ELR (cell line): ENCODE results near the gene DAB2IP.
"Not testable (repeated sequence)": the region's sequence is repeated elsewhere in the genome, so short reads cannot be mapped to it uniquely, and the experiment has no call there.

Experiments
- DNase-seq: peaks from one replicate; pipeline ENCODE4 v3.0.0-alpha.2; 2015; ENCODE audit warnings: low read depth

The DAB2IP gene

DNA sequence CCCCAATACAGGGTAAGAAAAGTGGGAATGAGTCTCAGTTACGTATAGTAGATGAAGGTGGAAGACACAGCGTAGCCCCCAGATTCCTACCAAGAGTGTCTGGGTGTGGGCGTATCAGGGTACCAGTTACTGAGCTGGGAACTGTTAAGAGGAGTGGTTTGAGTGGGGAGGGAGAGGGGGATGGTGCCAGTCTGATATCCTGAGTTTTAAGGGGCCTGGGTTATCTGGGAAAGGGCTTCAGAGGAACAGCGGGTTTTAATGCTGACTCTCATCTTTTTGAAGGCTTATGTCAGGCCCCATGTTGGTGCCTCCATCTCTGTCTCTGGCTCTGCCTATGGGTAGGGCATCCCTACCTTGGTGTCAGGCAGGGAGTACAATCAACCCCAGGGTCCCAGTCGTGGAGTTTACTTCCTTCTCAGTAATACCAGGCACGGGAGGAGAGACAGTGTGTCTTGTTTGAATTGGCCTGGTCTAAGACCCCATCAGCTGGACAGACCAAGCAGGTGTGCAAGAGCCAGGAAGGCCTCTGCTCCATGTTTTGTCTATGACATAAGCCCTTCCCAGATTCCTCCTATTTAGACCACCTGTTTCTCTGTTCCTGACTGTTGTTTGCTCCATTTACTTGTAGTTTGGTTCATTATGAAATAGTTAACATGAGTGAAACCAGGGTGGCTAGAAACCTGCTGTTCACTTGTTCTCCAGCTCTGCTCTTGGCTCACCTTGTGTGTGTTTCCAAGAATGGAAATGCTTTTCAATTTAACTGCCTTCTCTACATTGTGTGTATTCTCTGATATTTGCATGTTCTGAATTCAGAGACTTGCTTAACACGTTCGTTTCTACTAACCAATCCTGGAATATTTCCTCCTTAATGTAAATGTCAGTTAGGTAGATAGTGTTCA lies 125.6 kb downstream of the DAB2IP start:
- no peak for DNase-seq

DNA sequence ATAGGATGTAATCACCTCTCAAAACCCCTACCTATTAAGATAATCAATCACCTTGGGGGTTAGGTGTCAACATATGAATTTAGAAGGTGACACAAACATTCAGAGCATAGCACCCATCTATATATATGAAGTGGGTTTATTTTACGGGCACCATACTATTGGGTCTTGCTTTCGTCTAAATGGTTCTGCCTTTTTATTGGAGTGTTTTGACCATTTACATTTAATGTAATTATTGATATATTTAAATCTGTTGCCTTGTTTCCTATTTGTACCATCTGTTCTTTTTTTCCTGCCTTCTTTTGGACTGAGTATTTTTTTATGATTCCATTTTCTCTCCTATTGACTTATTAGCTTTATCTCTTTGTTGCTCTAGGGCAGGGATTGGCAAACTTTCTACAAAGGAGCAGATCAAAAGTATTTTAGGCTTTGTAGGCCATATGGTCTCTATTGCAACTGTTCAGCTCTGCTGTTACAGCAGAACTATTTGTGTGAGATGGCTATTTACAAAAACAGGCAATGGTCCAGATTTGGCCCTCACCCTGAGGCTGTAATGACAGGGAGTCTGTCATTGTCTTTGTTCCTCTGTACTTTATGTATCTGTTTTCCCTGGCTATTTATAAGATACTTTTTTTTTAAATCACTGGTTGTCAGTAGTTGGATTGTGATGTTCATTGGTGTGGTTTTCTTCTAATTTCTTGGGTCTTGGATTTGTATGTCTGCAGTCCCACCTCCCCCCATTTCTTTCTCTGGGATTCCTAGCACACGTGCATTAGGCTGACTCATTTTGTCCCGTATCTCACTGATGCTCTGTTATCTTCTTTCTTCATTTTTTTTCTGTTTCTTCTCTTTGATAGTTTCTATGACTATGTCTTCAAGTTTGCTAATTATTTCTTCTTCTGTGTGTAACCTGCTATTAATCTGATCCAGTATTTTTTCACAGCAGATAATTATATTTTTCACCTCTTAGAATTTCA lies 127.1 kb downstream of the DAB2IP start:
- no peak for DNase-seq

DNA sequence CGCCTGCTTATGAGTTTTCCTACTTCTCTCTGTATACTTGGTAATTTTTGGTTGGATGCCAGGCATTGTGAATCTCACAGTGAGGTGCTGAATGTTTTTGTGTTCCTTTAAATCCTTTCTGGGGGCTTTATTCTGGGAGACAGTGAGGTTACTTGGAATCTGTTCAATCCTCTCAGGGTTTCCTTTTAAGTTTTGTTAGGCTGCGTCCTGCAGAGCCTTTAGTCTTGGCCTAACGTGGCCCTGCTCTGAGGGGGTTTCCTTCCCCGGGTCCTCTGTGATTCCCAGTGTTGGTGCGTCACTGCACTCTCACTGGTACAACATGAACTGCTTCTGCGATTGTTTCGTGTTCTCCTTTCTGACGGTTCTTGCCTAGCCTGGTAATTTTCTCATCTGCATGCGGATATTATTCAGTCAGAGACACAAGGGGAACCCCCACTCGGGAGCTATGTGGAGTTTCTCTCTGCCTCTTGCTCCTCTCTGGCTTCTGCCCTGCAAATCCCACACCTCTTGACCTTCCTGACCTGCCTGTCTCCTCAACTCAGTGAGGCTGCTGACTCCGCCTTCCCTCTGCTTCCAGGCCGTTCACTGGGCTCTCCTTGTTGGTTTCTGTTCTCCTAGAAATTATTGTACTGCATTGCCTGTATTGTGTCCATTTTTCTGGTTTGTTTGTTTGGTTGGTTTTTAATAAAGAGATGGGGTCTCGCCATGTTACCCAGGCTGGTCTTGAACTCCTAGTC lies 128.1 kb downstream of the DAB2IP start:
- no peak for DNase-seq

GRCh38 chr9:121780177-121781040 lies 129.0 kb downstream of the DAB2IP start:
- DNase-seq, result no peak

DNA sequence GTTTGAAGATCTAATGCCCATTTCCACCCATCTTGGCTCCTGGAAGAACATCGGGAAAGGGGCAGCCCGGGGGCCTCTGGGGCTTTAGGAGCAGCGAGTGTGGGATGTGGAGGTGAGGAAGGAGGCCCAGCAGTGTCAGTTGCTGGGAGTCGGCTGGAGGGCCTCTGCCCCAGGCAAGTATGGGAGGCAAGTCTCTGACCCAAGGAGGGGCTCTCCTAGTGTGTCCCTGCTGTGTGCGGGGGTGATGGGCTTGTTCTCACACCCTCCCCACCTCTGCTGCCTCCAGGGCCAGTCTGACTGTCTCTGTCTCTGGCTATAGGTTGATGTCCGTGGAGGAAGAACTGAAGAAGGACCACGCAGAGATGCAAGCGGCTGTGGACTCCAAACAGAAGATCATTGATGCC lies 129.7 kb downstream of the DAB2IP start:
- no peak for DNase-seq

GRCh38 chr9:121781701-121782464 lies 130.4 kb downstream of the DAB2IP start:
- DNase-seq, result no peak

DNA sequence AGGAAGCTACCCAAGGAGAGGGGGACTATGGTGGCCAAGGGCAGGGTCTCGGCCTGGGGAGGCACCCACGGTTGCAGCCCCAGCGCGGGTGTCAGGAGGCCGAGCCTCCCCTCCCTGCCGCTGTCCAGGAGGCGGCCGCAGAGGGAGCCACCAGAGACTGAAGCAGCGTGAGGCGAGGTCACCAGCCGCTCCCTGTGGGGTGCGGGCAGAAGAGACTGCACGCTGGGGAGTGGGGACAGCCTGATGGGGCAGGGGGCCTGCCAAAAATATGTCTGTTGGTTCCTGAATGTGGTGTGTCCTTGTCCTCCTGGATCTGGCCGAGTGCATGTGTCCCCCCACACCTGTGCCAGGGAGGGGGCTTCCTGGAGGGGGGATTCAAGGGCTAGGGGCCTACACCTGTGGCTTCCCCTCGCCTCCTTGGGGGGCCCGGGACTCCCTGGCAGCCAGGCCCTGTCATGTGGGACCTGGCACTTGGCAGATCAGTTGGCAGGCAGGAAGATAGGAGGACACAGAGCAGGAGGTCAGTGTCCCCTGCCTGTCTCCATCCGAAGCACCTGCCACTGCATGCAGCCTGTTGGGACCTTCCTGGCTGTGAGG lies 131.2 kb downstream of the DAB2IP start:
- no peak for DNase-seq

GRCh38 chr9:121783111-121783510 lies 131.7 kb downstream of the DAB2IP start:
- no peak for DNase-seq

GRCh38 chr9:121783521-121784507 lies 132.4 kb downstream of the DAB2IP start:
- DNase-seq, result no peak

GRCh38 chr9:121784731-121785411 lies 133.4 kb downstream of the DAB2IP start:
- DNase-seq, result no peak

DNA sequence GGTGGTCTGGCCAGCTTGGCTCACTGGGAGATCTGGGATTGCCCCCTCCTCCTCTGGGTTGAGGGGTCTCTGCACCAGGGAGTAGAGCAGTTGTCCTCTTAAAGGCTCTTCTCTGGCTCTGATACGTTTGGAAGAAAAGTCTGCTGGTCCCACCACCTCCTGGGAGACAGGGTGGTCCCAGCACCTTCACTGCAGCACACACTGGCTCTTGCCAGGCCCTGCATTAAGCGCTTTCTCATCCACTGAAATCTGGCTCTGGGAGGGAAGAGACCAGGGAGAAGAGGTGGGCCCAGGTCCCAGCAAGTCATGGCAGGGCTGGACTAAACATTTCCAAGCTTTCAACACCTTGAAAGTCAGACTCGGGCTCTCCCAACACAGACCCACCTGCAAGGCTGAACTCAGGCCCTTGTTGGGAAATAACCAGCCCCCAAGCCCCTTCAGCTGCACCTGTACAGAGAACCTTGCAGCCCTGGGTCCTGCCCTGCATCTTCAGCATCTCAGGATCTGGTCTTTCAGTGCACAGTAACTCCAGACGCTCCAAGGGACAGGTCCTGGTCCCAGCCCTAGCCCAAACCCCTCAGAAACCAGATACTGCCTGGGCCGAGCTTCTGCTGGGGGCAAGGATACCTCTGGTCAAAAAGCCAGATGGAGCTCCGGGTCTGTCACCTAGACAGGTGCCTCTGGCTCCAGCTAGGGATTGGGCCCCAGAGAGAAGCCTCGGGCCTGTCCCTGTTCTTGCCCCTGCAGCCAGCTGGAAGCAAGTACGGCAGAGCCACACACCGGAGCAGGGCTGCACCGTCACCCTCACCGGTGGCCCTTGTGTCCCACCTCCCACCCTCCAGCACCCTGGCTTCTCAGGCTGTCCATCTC lies 134.5 kb downstream of the DAB2IP start:
- no peak for DNase-seq

GRCh38 chr9:121786543-121786948 lies 135.1 kb downstream of the DAB2IP start:
- DNase-seq, result no peak

- no peak for DNase-seq
Measured at GRCh38 chr9:121786998-121787422, 135.6 kb downstream of the DAB2IP start.

DNA sequence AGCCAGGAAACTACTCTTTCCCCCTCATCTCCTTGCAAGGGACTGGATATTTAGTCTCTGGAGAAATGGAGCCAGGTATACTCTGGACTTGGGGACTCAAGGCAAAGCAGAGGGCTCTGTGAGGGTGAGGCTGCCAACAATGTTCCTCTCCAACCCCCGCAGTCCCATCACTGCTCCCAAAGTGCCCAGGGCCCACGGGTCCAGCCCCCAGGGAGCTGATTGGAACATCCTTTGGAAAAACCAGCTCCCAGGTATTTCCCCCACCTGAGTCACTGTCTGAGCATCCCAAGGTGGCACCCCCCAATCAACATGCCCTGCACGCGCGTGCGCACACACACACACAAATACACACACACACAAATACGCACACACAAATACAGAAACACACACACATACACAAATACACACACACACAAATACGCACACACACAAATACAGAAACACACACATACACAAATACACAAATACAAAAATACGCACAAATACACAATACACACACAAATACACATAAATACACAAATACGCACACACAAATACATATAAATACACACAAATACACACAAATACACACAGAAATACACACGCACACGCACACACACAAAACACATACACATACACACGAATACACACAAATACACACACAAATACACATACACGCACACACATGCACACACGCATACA lies 137.4 kb downstream of the DAB2IP start:
- DNase-seq, result no peak

DNA sequence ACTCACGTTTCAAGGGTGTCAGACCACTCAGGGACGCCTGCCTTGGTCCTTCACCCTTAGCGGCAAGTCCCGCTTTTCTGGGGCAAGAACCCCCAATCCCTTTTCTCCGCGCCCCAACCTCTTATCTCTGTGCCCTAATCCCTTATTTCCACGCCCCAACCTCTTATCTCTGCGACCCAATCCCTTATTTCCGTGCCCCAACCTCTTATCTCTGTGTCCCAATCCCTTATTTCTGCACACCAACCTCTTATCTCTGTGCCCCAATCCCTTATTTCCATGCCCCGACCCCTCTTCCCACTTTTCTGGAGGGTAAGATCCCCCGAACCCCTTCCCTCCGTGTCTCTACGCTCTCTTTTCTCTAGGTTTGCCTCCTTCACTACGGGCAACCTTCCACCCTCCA lies 139.4 kb downstream of the DAB2IP start:
- no peak for DNase-seq

DNA sequence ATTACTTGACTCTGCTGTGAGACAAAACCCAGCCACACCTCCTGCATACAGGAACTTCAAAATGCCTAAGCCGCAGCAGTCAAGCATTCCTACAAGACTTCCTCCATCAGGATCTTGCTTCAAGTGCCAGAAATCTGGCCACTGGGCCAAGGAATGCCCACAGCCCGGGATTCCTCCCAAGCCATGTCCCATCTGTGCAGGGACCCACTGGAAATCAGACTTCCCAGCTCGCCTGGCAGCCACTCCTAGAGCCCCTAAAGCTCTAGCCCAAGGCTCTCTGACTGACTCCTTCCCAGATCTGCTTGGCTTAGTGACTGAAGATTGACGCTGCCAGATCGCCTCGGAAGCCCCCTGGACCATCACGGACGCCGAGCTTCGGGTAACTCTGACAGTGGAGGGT lies 141.0 kb downstream of the DAB2IP start:
- DNase-seq, result not testable (repeated sequence)
